Epithelial cell of proximal tubule (primary cell): ENCODE data around the gene SRA1. TPM values are rescaled to one million over a fixed set of nuclear protein-coding genes. Genes with fewer than 3 reads are reported as not detected.
"Not testable (repeated sequence)": the region's sequence is repeated elsewhere in the genome, so short reads cannot be mapped to it uniquely, and the experiment has no call there.

Experiments
- DNase-seq: peaks from one replicate; pipeline ENCODE4 v3.0.0-alpha.2; 2011; ENCODE audit warnings: low read depth
- H3K4me3 ChIP-seq: 2 replicates; pipeline ENCODE4 v1.5.1; 2011; ENCODE audit warnings: low read depth, mild to moderate bottlenecking, low read length
- CTCF ChIP-seq: conservative IDR thresholded peaks from 2 replicates; pipeline ENCODE4 v1.5.1; 2012; ENCODE audit warnings: low read depth, mild to moderate bottlenecking, low read length
- total RNA-seq: library from RNA; depleted of rRNA; stranded (reverse); fragments of >200 nt; gene quantifications from 2 replicates; pipeline ENCODE4 v1.2.3, GENCODE V29; 2015

Gene SRA1
- 40.3 and 41.3 TPM in 2 replicates for total RNA-seq

GRCh38 chr5:140557136-140557805 is at the start of gene SRA1:
Gene SRA1, minus strand, starts transcription at chr5:140557473. Its CDS starts 21 bp downstream, at chr5:140557452.
- TF ChIP-seq CTCF, result peak; percentile 4
- DNase-seq, result no peak
- H3K4me3 ChIP-seq, result peak within 1 kb of the TSS; percentile 88

GRCh38 chr5:140607031-140607430 is 49.8 kb upstream of the SRA1 start:
- DNase-seq, result no peak
- no peak overlapping the region for H3K4me3 ChIP-seq
- no peak for TF ChIP-seq CTCF

GRCh38 chr5:140605879-140606278 is 48.6 kb upstream of the SRA1 start:
- no peak for TF ChIP-seq CTCF
- no peak for DNase-seq
- no peak overlapping the region for H3K4me3 ChIP-seq

- TF ChIP-seq CTCF, result no peak
- no peak overlapping the region for H3K4me3 ChIP-seq
- no peak for DNase-seq
Measured at GRCh38 chr5:140603734-140604133, 46.5 kb upstream of the SRA1 start.

GRCh38 chr5:140603446-140603698 is 46.1 kb upstream of the SRA1 start:
- DNase-seq, H3K4me3 ChIP-seq: not testable (repeated sequence)

- no peak for DNase-seq
- H3K4me3 ChIP-seq, result no peak overlapping the region
- TF ChIP-seq CTCF, result no peak
Measured at GRCh38 chr5:140602147-140602546, 44.9 kb upstream of the SRA1 start.

- DNase-seq, result no peak
- no peak overlapping the region for H3K4me3 ChIP-seq
- TF ChIP-seq CTCF, result no peak
Measured at GRCh38 chr5:140600096-140600495, 42.8 kb upstream of the SRA1 start.
